Stomach (tissue), 9 donors: ENCODE data around the gene LCA5. TPM values are rescaled to one million over a fixed set of nuclear protein-coding genes. Genes with fewer than 3 reads are reported as not detected.
A peak's percentile ranks its signal among the peaks of the same experiment; 100 is the strongest.

Source experiments
- DNase-seq, 2 donors: peaks; one replicate each; pipeline versions ENCODE4 v3.0.0 to v3.0.0-alpha.2; 2013 to 2019
- H3K27ac ChIP-seq, 5 donors: fragments of 200-600 bp in 4 of 5; sonication (generic) in 4 of 5; one replicate each; pipeline ENCODE4 v1.5.1; 2013 to 2019; ENCODE audit warnings: mild to moderate bottlenecking in 1 of 5, moderate library complexity in 1 of 5
- H3K27me3 ChIP-seq, 3 donors: fragments of 200-600 bp; sonication (generic); one replicate each; pipeline ENCODE4 v1.5.1; 2017 to 2019; ENCODE audit warnings: mixed run types in 1 of 3
- H3K36me3 ChIP-seq, 4 donors: fragments of 200-600 bp; sonication (generic); 1 replicate in 3 of 4; 2 replicates in 1 of 4; pipeline ENCODE4 v1.5.1; 2016 to 2019
- H3K4me1 ChIP-seq, 4 donors: fragments of 200-600 bp; sonication (generic); one replicate each; pipeline ENCODE4 v1.5.1; 2016 to 2019
- H3K4me3 ChIP-seq, 4 donors: fragments of 200-600 bp; sonication (generic) in 3 of 4; one replicate each; pipeline ENCODE4 v1.5.1; 2016 to 2019; ENCODE audit warnings: mild to moderate bottlenecking in 1 of 4
- H3K9me3 ChIP-seq, 4 donors: fragments of 200-600 bp; sonication (generic); one replicate each; pipeline ENCODE4 v1.5.1; 2016 to 2019
- CTCF ChIP-seq, 7 experiments: fragments of 450-650 bp in 4 of 7; fragments of 200-600 bp in 3 of 7; sonication (generic) in 3 of 7; IDR thresholded peaks; one replicate each; pipeline ENCODE4 v1.5.1; 2016 to 2019; ENCODE audit warnings: antibody characterized with exemption in 7 of 7, control low read depth in 2 of 7, mild to moderate bottlenecking in 1 of 7
- EP300 ChIP-seq: sonication (generic); formaldehyde crosslinking; IDR thresholded peaks from one replicate; pipeline ENCODE4 v1.6.1; 2017; ENCODE audit warnings: antibody characterized with exemption
- POLR2A ChIP-seq, 4 donors: fragments of 450-650 bp; IDR thresholded peaks; one replicate each; pipeline ENCODE4 v1.6.1; 2016; ENCODE audit warnings: antibody characterized with exemption in 4 of 4, control low read depth in 2 of 4, mild to moderate bottlenecking in 1 of 4, moderate library complexity in 1 of 4
- POLR2AphosphoS5 ChIP-seq, 3 donors: sonication (generic); formaldehyde crosslinking; IDR thresholded peaks; one replicate each; pipeline ENCODE4 v1.6.1; 2016; ENCODE audit warnings: antibody characterized with exemption in 3 of 3
- WGBS, 5 donors: extraction: QIAGEN DNeasy Blood & Tissue Kit in 3 of 5; methylation state at CpG; one replicate each; pipeline versions ENCODE4 v1.1.5 to v1.1.7; 2013 to 2018; 5-methylcytosine and 5-hydroxymethylcytosine counted together
- intact Hi-C: fragments of 100-400 bp; cut with DNase I; formaldehyde crosslinking; loops from one replicate; pipeline ENCODE4 v1.15.1; 2023; ENCODE audit warnings: low total_unique reads
- polyA plus RNA-seq, 3 donors: library from polyadenylated mRNA; stranded (reverse); fragments of 200-250 nt; gene quantifications; one replicate each; pipeline ENCODE4 v1.2.3, GENCODE V29; 2013
- total RNA-seq, 5 donors: library from RNA; depleted of rRNA; stranded (reverse); fragments of >200 nt; gene quantifications; one replicate each; pipeline versions ENCODE4 v1.1.0 to v1.2.3, GENCODE V29; 2014 to 2016
- donor health status: healthy with polysubstance abuse.
- donor health status: Bipolar disorder and iron deficiency.
- donor health status: healthy.

Gene LCA5
- total and polyA plus RNA-seq, 8 donors, result under 0.01 to 9.5 (median 1.3) TPM; not detected in 1

- H3K27me3 ChIP-seq, result no peaks in the 10 kb centered on the region
- 39 to 68% (median 51%) methylated on average over 2 of the region's 2 CpGs for WGBS, 5 donors
- no peaks in the 10 kb centered on the region for H3K9me3 ChIP-seq
- DNase-seq, result peak in 1 of 2 donors; percentile 21
- H3K27ac ChIP-seq, result peak overlapping the region in 4 of 5 donors; percentile 46 to 65 (median 58)
- H3K36me3 ChIP-seq, result no peaks in the 10 kb centered on the region
- no peak overlapping the region for H3K4me3 ChIP-seq
- peaks cover 0 to 22% (median 12%) of the 10 kb centered on the region in 4 donors for H3K4me1 ChIP-seq
- intact Hi-C loops, result no loop called here
- TF ChIP-seq POLR2AphosphoS5 (IDR thresholded peaks at IDR 0.05) (no peak), EP300 (no peak), POLR2A (IDR thresholded peaks at IDR 0.05) (no peak), CTCF (IDR thresholded peaks at IDR 0.05) (no peak)
Measured at GRCh38 chr6:79568996-79569395, 31.8 kb upstream of the LCA5 start.

- Histone ChIP-seq H3K27me3 (no peaks in the 10 kb centered on the region), H3K9me3 (no peaks in the 10 kb centered on the region), H3K27ac (no peak overlapping the region), H3K36me3 (no peaks in the 10 kb centered on the region), H3K4me3 (no peak overlapping the region), H3K4me1 (peaks cover 0 to 4% (median 2%) of the 10 kb centered on the region in 4 donors)
- TF ChIP-seq POLR2AphosphoS5 (IDR thresholded peaks at IDR 0.05) (no peak), CTCF (IDR thresholded peaks at IDR 0.05) (no peak), POLR2A (IDR thresholded peaks at IDR 0.05) (no peak), EP300 (no peak)
- WGBS, 5 donors, result 75 to 86% (median 81%) methylated on average over 2 of the region's 2 CpGs
- intact Hi-C loops, result no loop called here
- no peak for DNase-seq
Measured at GRCh38 chr6:79564636-79565035, 27.4 kb upstream of the LCA5 start.

GRCh38 chr6:79559706-79560105 is 22.5 kb upstream of the LCA5 start:
- intact Hi-C loops, result no loop called here
- no peaks in the 10 kb centered on the region for H3K4me1 ChIP-seq

GRCh38 chr6:79557673-79558467 is 20.6 kb upstream of the LCA5 start:
- H3K36me3 ChIP-seq, result no peaks in the 10 kb centered on the region
- intact Hi-C loops, result no loop called here
- TF ChIP-seq POLR2A (IDR thresholded peaks at IDR 0.05) (no peak), CTCF (IDR thresholded peaks at IDR 0.05) (no peak), POLR2AphosphoS5 (IDR thresholded peaks at IDR 0.05) (no peak), EP300 (no peak)
- no peak overlapping the region for H3K4me3 ChIP-seq
- H3K9me3 ChIP-seq, result no peaks in the 10 kb centered on the region
- WGBS, 5 donors, result 77 to 91% (median 88%) methylated on average over 2 of the region's 2 CpGs
- peaks cover 0 to 2% (median 0%) of the 10 kb centered on the region in 4 donors for H3K4me1 ChIP-seq
- no peak overlapping the region for H3K27ac ChIP-seq
- H3K27me3 ChIP-seq, result no peaks in the 10 kb centered on the region
- DNase-seq, result peak in 1 of 2 donors; percentile 26

More at GRCh38 chr6:79559706-79560105, 22.5 kb upstream of the LCA5 start:
- 78 to 99% (median 92%) methylated on average over 2 of the region's 2 CpGs for WGBS, 5 donors
- Histone ChIP-seq H3K27me3 (no peaks in the 10 kb centered on the region), H3K36me3 (no peaks in the 10 kb centered on the region), H3K9me3 (no peaks in the 10 kb centered on the region), H3K4me3 (no peak overlapping the region), H3K27ac (no peak overlapping the region)
- TF ChIP-seq POLR2A (IDR thresholded peaks at IDR 0.05) (no peak), EP300 (no peak), CTCF (IDR thresholded peaks at IDR 0.05) (no peak), POLR2AphosphoS5 (IDR thresholded peaks at IDR 0.05) (no peak)
- no peak for DNase-seq
